Liver (tissue), 9 donors: Measurements from ENCODE around the gene CDH24. TPM values are rescaled to one million over a fixed set of nuclear protein-coding genes. Genes with fewer than 3 reads are reported as not detected.

Source experiments
- DNase-seq: peaks from one replicate; pipeline ENCODE4 v3.0.0-alpha.2; 2017; ENCODE audit warnings: low spot score
- H3K27ac ChIP-seq, 2 donors: one replicate each; pipeline ENCODE4 v1.7.0; 2013; ENCODE audit warnings: inconsistent platforms in 2 of 2, low read length in 2 of 2, control low read depth in 1 of 2, low read depth in 1 of 2, mild to moderate bottlenecking in 1 of 2
- H3K27me3 ChIP-seq, 4 donors: one replicate each; pipeline versions ENCODE4 v1.6.1 to v1.7.0; 2013; ENCODE audit warnings: low read length in 3 of 4, inconsistent platforms in 1 of 4, mild to moderate bottlenecking in 1 of 4, moderate library complexity in 1 of 4; ENCODE audit not compliant: control insufficient read depth in 4 of 4, insufficient read depth in 4 of 4
- H3K36me3 ChIP-seq, 4 donors: one replicate each; pipeline versions ENCODE4 v1.6.1 to v1.7.0; 2013; ENCODE audit warnings: low read length in 3 of 4, mild to moderate bottlenecking in 3 of 4, low read depth in 1 of 4, moderate library complexity in 1 of 4; ENCODE audit not compliant: control insufficient read depth in 4 of 4, insufficient read depth in 3 of 4
- H3K4me1 ChIP-seq, 4 donors: one replicate each; pipeline versions ENCODE4 v1.6.1 to v1.7.0; 2013; ENCODE audit warnings: low read length in 3 of 4, mild to moderate bottlenecking in 3 of 4, moderate library complexity in 1 of 4; ENCODE audit not compliant: control insufficient read depth in 4 of 4, insufficient read depth in 4 of 4
- H3K4me3 ChIP-seq, 3 donors: one replicate each; pipeline versions ENCODE4 v1.6.1 to v1.7.0; 2013; ENCODE audit warnings: low read length in 3 of 3, control low read depth in 1 of 3, low read depth in 1 of 3, mild to moderate bottlenecking in 1 of 3
- H3K9ac ChIP-seq, 2 donors: one replicate each; pipeline ENCODE4 v1.7.0; 2013; ENCODE audit warnings: low read length in 2 of 2, mild to moderate bottlenecking in 2 of 2, moderate library complexity in 2 of 2, control low read depth in 1 of 2, low read depth in 1 of 2
- H3K9me3 ChIP-seq, 4 donors: one replicate each; pipeline versions ENCODE4 v1.6.1 to v1.7.0; 2013; ENCODE audit warnings: low read length in 3 of 4; ENCODE audit not compliant: control insufficient read depth in 4 of 4
- EGR1 ChIP-seq, 2 donors: IDR thresholded peaks; 2 replicates each; pipeline ENCODE4 v1.6.1; 2016 to 2018; ENCODE audit warnings: antibody characterized with exemption in 2 of 2, low read depth in 2 of 2
- FOXA2 ChIP-seq: IDR thresholded peaks from 2 replicates; pipeline ENCODE4 v1.6.1; 2016; ENCODE audit warnings: antibody characterized with exemption
- GABPA ChIP-seq, 2 donors: IDR thresholded peaks in 1 of 2; conservative IDR thresholded peaks in 1 of 2; 2 replicates each; pipeline ENCODE4 v1.6.1; 2016; ENCODE audit warnings: antibody characterized with exemption in 2 of 2, mild to moderate bottlenecking in 1 of 2, moderate library complexity in 1 of 2
- HNF4G ChIP-seq: IDR thresholded peaks from 2 replicates; pipeline ENCODE4 v1.6.1; 2016; ENCODE audit warnings: antibody characterized with exemption
- JUND ChIP-seq, 2 donors: IDR thresholded peaks; 2 replicates each; pipeline ENCODE4 v1.6.1; 2016; ENCODE audit warnings: antibody characterized with exemption in 2 of 2
- NR2F2 ChIP-seq: IDR thresholded peaks from 2 replicates; pipeline ENCODE4 v1.6.1; 2016; ENCODE audit warnings: antibody characterized with exemption
- RAD21 ChIP-seq, 2 donors: IDR thresholded peaks; 2 replicates each; pipeline ENCODE4 v1.6.1; 2016; ENCODE audit warnings: antibody characterized with exemption in 2 of 2, mild to moderate bottlenecking in 2 of 2
- RXRA ChIP-seq, 2 donors: IDR thresholded peaks; 2 replicates each; pipeline ENCODE4 v1.6.1; 2017 to 2018; ENCODE audit warnings: antibody characterized with exemption in 2 of 2, mild to moderate bottlenecking in 1 of 2
- YY1 ChIP-seq: IDR thresholded peaks from 2 replicates; pipeline ENCODE4 v1.6.1; 2016; ENCODE audit warnings: antibody characterized with exemption, mild to moderate bottlenecking
- WGBS: extraction: QIAGEN DNeasy Blood & Tissue Kit; methylation state at CpG from one replicate; pipeline ENCODE4 v1.1.7; 2013; 5-methylcytosine and 5-hydroxymethylcytosine counted together
- polyA plus RNA-seq, 2 donors: library from polyadenylated mRNA; stranded (reverse) in 1 of 2; unstranded in 1 of 2; fragments of 200-250 nt in 1 of 2; fragments of >200 nt in 1 of 2; fragmentation: Nextera tagmentation in 1 of 2; extraction: Ambion mirVana in 1 of 2; gene quantifications; one replicate each; pipeline versions ENCODE4 v1.2.1 to v1.2.3, GENCODE V29; 2013 to 2015
- total RNA-seq, 2 donors: library from RNA; depleted of rRNA; stranded (reverse); fragments of >200 nt; gene quantifications; one replicate each; pipeline ENCODE4 v1.2.3, GENCODE V29; 2014
- TF ChIP-seq, protein P1 (sequence below): IDR thresholded peaks from 2 replicates; pipeline ENCODE4 v1.6.1; 2016; ENCODE audit warnings: antibody characterized with exemption
- TF ChIP-seq, protein P2 (sequence below): fragments of 150-350 bp; IDR thresholded peaks from 2 replicates; pipeline ENCODE4 v1.5.1; 2017; ENCODE audit warnings: improper control_type of control experiment, low read depth, low read length; ENCODE audit not compliant: missing input control
- TF ChIP-seq, protein P3 (sequence below): IDR thresholded peaks from 2 replicates; pipeline ENCODE4 v1.6.1; 2016; ENCODE audit warnings: antibody characterized with exemption, mild to moderate bottlenecking
- TF ChIP-seq, protein P4 (sequence below): IDR thresholded peaks from 2 replicates; pipeline ENCODE4 v1.6.1; 2016; ENCODE audit warnings: antibody characterized with exemption
- donor health status: healthy.
- donor health status: healthy.
- donor health status: healthy.
- donor health status: healthy.
- donor health status: healthy.

Gene CDH24
- total and polyA plus RNA-seq, 4 donors, result 0.23 to 0.50 (median 0.38) TPM; not detected in 1

DNA sequence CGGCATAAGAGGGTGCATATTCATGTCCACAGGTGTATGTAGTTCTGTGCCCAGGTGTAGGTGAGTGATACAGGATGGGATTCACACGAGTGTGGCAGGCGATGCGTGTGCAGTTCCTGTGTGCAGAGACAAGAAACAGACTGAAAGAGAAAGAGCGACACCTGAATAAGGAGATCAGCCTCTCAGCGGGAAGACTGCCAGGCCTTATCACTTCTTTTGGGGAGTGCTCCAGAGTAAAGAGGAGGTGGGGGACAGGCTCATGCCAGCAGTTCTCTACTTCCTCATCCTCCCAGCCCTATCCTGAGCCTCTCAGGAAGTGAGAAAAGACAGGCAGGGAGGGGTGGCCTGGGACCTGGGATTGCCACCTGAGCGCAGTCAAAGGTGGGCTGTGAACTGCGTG, 12.5 kb downstream of the CDH24 start:
- no peaks in the 10 kb centered on the region for H3K27me3 ChIP-seq
- H3K36me3 ChIP-seq, result no peaks in the 10 kb centered on the region
- TF ChIP-seq, protein P1, sequence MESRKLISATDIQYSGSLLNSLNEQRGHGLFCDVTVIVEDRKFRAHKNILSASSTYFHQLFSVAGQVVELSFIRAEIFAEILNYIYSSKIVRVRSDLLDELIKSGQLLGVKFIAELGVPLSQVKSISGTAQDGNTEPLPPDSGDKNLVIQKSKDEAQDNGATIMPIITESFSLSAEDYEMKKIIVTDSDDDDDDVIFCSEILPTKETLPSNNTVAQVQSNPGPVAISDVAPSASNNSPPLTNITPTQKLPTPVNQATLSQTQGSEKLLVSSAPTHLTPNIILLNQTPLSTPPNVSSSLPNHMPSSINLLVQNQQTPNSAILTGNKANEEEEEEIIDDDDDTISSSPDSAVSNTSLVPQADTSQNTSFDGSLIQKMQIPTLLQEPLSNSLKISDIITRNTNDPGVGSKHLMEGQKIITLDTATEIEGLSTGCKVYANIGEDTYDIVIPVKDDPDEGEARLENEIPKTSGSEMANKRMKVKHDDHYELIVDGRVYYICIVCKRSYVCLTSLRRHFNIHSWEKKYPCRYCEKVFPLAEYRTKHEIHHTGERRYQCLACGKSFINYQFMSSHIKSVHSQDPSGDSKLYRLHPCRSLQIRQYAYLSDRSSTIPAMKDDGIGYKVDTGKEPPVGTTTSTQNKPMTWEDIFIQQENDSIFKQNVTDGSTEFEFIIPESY, result no peak
- TF ChIP-seq GABPA (IDR thresholded peaks at IDR 0.05 in 1 of 2, conservative IDR thresholded peaks at IDR 0.05 in 1 of 2), result no peak
- TF ChIP-seq, protein P2, sequence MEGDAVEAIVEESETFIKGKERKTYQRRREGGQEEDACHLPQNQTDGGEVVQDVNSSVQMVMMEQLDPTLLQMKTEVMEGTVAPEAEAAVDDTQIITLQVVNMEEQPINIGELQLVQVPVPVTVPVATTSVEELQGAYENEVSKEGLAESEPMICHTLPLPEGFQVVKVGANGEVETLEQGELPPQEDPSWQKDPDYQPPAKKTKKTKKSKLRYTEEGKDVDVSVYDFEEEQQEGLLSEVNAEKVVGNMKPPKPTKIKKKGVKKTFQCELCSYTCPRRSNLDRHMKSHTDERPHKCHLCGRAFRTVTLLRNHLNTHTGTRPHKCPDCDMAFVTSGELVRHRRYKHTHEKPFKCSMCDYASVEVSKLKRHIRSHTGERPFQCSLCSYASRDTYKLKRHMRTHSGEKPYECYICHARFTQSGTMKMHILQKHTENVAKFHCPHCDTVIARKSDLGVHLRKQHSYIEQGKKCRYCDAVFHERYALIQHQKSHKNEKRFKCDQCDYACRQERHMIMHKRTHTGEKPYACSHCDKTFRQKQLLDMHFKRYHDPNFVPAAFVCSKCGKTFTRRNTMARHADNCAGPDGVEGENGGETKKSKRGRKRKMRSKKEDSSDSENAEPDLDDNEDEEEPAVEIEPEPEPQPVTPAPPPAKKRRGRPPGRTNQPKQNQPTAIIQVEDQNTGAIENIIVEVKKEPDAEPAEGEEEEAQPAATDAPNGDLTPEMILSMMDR, result no peak
- TF ChIP-seq, protein P3, sequence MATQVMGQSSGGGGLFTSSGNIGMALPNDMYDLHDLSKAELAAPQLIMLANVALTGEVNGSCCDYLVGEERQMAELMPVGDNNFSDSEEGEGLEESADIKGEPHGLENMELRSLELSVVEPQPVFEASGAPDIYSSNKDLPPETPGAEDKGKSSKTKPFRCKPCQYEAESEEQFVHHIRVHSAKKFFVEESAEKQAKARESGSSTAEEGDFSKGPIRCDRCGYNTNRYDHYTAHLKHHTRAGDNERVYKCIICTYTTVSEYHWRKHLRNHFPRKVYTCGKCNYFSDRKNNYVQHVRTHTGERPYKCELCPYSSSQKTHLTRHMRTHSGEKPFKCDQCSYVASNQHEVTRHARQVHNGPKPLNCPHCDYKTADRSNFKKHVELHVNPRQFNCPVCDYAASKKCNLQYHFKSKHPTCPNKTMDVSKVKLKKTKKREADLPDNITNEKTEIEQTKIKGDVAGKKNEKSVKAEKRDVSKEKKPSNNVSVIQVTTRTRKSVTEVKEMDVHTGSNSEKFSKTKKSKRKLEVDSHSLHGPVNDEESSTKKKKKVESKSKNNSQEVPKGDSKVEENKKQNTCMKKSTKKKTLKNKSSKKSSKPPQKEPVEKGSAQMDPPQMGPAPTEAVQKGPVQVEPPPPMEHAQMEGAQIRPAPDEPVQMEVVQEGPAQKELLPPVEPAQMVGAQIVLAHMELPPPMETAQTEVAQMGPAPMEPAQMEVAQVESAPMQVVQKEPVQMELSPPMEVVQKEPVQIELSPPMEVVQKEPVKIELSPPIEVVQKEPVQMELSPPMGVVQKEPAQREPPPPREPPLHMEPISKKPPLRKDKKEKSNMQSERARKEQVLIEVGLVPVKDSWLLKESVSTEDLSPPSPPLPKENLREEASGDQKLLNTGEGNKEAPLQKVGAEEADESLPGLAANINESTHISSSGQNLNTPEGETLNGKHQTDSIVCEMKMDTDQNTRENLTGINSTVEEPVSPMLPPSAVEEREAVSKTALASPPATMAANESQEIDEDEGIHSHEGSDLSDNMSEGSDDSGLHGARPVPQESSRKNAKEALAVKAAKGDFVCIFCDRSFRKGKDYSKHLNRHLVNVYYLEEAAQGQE, result no peak
- no peaks in the 10 kb centered on the region for H3K9me3 ChIP-seq
- no peak overlapping the region for H3K4me3 ChIP-seq
- H3K4me1 ChIP-seq, result peaks cover 0 to 3% (median 0%) of the 10 kb centered on the region in 4 donors
- no peak overlapping the region for H3K27ac ChIP-seq
- 91% methylated on average over 8 of the region's 8 CpGs for WGBS
- no peak for DNase-seq
- H3K9ac ChIP-seq, result no peak overlapping the region

DNA sequence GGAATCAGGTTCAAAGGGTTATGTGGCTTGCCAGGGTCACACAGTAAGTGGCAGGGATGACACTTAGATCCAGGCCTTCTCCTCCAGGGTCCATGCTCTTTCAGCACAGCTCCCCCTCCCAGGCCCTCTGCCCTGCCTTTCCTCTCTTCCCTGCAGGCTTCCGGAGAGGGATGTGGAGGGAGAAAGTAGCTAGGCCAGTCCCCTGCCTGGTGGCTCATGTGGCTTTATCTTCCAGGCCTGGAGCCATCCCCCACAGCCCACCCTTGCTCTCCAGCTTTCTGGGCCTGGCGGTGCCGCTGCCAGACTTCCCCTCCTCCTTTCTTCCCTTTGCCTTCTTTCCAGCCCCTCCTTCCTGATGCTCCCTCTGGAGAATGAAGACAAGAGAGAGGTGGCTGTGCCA, 13.6 kb downstream of the CDH24 start:
- TF ChIP-seq RXRA (IDR thresholded peaks at IDR 0.05), result no peak
- no peak for TF ChIP-seq YY1
- no peak for TF ChIP-seq FOXA2
- no peak for TF ChIP-seq JUND (IDR thresholded peaks at IDR 0.05)
- TF ChIP-seq EGR1 (IDR thresholded peaks at IDR 0.05; ENCODE audit: low read depth in 2 of 2), result no peak
- no peak overlapping the region for H3K9ac ChIP-seq
- WGBS, result 92% methylated on average over 3 of the region's 3 CpGs
- H3K27ac ChIP-seq, result no peak overlapping the region
- H3K27me3 ChIP-seq, result no peaks in the 10 kb centered on the region
- H3K9me3 ChIP-seq, result no peaks in the 10 kb centered on the region
- H3K4me3 ChIP-seq, result no peak overlapping the region
- peaks cover 0 to 3% (median 0%) of the 10 kb centered on the region in 4 donors for H3K4me1 ChIP-seq
- DNase-seq, result no peak
- H3K36me3 ChIP-seq, result no peaks in the 10 kb centered on the region

DNA sequence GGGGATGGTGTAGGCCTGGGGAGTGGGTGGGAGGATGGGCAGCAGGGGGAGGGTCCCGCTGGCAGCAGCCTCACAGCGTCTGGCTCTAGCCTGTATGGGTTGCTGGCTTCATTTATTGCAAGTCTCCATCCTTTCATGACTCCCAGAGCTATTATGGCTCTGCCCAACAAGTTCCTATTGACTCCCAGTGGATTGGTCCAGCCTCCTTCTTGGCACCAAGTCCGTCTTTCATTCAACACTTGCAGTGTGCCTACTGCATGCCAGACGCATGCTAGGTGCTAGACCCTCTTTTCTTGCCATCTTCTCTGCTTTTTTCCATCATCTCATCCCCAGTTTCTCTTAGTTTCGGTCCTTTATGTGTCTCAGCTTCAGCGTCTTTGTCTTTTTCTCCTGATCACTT, 14.2 kb downstream of the CDH24 start:
- WGBS, result 84% methylated on average over 6 of the region's 6 CpGs
- Histone ChIP-seq H3K27me3 (no peaks in the 10 kb centered on the region), H3K4me3 (no peak overlapping the region), H3K4me1 (peaks cover 0 to 3% (median 0%) of the 10 kb centered on the region in 4 donors), H3K27ac (no peak overlapping the region), H3K36me3 (no peaks in the 10 kb centered on the region), H3K9ac (no peak overlapping the region), H3K9me3 (no peaks in the 10 kb centered on the region)
- DNase-seq, result no peak
- TF ChIP-seq JUND (IDR thresholded peaks at IDR 0.05) (no peak), HNF4G (no peak), FOXA2 (no peak), RXRA (IDR thresholded peaks at IDR 0.05) (no peak), RAD21 (IDR thresholded peaks at IDR 0.05) (no peak), YY1 (no peak), GABPA (IDR thresholded peaks at IDR 0.05 in 1 of 2, conservative IDR thresholded peaks at IDR 0.05 in 1 of 2) (no peak), NR2F2 (no peak)
- TF ChIP-seq, protein P3, result no peak
- TF ChIP-seq, protein P1, result no peak
- TF ChIP-seq, protein P4, sequence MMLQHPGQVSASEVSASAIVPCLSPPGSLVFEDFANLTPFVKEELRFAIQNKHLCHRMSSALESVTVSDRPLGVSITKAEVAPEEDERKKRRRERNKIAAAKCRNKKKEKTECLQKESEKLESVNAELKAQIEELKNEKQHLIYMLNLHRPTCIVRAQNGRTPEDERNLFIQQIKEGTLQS, result no peak
